IPS-18c (cell line): ENCODE measurements around the gene NHSL2.

Source experiments
- H3K4me3 ChIP-seq: 2 replicates; pipeline ENCODE4 v1.7.0; 2013; ENCODE audit warnings: low read depth, mild to moderate bottlenecking, low read length, moderate library complexity; ENCODE audit not compliant: insufficient read depth
- H3K9me3 ChIP-seq: one replicate; pipeline ENCODE4 v1.6.1; 2013; ENCODE audit warnings: mild to moderate bottlenecking, low read length, moderate library complexity; ENCODE audit not compliant: control insufficient read depth, insufficient read depth

NHSL2 gene

DNA sequence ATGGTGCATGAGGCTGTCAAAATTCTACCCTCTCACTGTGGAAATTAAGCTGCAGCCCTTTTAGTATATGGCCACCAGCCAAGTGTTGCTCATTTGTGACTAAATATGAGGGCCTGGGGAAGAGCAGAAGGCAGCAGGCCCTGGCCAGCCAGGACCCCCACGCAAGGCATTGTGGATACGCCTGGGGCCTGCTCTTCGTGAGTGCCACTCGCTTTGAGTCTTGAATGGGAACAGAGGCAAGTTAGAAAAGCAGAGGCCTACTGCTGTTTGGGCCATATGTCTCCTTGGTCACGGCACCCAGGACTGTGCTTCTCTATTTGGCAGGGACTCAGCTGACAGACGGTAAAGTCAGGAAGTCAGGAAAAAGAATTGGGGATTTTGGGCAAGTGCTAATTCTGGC is 210.2 kb downstream of the NHSL2 start:
- Histone ChIP-seq H3K4me3 (no peak overlapping the region), H3K9me3 (no peaks in the 10 kb centered on the region)

DNA sequence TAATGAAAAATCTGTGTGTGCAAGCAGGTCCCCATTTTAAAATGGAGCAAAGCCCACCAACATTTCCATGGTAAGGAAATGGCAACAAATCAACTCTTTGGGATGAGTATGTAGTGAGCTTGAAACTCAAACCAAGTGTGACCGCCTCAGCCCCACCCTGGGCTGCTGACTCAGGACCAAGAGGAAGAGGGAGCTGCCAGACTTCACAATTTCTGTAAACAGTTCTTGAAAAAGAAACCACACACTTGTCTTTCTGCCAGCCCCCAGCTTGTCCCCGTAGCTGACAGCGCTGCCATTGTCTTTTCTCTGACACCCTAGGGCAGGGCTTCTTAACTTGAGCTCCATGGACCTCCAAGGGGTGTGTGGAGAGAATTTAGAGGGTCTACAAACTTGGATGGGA is 210.7 kb downstream of the NHSL2 start:
- no peaks in the 10 kb centered on the region for H3K9me3 ChIP-seq
- H3K4me3 ChIP-seq: no peak overlapping the region

DNA sequence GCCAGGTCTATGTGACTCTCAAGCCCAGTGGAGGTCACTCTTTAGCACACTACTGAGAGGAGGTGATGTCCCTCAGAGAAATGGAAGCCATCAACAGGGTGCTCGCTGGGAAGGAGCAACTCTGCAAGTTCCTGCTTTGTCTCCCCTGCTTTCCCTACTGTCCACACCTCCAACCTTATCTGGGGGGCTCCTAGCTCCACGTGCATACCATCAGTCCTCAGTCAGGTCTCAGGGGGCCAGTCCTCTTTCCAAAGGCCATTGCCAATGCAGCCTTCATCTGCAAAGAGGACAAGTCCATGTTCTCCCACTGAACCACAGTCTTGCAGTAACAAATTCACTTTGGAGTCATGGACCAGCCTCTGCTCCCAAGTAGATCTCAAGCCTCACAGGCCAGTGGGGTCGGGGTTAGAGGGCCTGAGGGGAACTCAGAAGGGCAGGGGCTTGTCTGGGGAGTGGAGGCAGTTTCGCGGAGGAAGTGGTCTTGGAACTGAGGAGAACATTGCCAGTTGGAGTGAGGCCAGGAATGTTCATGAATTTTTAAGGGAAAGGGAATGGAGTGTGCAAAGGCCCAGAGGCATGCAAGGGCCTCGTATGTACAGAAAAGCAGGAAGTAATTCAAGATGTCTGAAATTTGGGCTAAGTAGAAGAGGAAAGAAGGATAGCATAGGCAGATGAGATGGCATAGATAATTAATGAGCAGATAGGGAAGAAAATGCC is 212.1 kb downstream of the NHSL2 start:
- peaks cover 2% of the 10 kb centered on the region for H3K9me3 ChIP-seq

GRCh38 chrX:72123471-72124185 is 213.0 kb downstream of the NHSL2 start:
- Histone ChIP-seq H3K9me3 (peaks cover 2% of the 10 kb centered on the region), H3K4me3 (peak overlapping the region; percentile 10; the same call in 1 of the 2 replicates)

More for the DNA sequence above, 212.1 kb downstream of the NHSL2 start:
- no peak overlapping the region for H3K4me3 ChIP-seq

DNA sequence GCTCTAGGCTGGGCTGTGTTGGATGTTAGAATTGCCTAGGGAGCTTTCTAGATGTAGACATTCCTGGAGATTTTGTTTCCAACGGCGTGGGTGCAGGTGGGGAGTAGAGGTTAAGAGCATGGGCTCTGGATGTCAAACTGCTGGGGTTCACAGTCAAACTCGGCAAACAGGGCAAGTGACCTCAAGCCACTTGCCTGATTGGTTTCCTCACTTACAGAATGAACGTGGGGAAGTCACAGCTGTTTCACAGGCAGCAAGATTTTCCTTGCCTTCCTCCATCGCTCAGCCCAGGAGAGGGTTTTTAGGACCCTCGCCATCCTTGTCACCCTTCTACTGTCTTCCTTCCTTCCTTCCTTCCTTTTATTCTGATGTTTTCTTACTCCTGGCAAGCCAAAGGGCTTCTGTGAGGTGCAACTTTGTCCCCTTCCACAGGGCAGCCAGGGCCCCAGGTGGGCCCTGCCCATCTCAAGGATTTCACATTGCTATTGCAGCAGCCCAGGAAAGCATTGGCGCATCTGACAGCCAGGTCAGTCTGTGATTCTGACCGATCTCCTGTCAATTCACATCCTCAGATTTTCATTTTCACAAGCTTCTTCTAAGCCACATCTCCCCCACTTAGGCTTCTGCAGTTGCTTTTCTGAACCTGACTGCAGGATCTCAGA is 214.0 kb downstream of the NHSL2 start:
- peaks cover 2% of the 10 kb centered on the region for H3K9me3 ChIP-seq
- H3K4me3 ChIP-seq: no peak overlapping the region

DNA sequence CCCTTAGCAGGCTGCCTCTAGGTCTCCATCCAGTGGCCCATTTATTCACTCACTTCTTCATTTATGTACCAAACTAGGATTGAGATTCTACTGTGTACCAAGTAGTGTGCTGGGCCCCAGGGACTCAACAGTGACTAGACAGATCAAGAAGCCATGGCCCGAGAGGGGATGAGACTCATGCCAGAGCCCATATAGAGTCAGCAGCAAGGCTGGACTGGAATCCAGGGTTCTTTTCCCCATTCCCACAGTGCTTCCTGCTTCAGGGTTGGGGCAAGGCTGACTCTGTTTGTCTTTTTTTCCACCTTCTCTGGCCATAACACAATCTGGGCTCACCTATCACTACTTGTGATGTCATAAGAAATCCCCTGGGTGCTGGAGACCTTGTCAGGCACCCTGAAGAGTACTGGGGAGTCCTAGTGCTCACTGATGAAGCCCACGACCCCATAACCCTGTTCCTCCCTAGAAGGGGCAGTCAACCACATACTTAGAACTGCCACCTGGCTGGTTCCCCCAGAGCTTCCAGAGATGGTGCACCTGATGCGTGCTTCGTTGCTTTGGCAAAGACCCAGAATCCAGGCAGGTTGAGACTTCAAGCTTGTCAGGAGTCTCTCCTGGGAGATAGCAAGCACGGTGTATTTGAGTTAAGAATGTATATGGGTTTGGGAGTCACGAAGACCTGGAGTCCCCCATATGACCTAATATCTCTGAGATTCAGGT is 214.8 kb downstream of the NHSL2 start:
- peaks cover 2% of the 10 kb centered on the region for H3K9me3 ChIP-seq
- no peak overlapping the region for H3K4me3 ChIP-seq

GRCh38 chrX:72126048-72126415 is 215.4 kb downstream of the NHSL2 start:
- H3K4me3 ChIP-seq: no peak overlapping the region
- peaks cover 2% of the 10 kb centered on the region for H3K9me3 ChIP-seq

DNA sequence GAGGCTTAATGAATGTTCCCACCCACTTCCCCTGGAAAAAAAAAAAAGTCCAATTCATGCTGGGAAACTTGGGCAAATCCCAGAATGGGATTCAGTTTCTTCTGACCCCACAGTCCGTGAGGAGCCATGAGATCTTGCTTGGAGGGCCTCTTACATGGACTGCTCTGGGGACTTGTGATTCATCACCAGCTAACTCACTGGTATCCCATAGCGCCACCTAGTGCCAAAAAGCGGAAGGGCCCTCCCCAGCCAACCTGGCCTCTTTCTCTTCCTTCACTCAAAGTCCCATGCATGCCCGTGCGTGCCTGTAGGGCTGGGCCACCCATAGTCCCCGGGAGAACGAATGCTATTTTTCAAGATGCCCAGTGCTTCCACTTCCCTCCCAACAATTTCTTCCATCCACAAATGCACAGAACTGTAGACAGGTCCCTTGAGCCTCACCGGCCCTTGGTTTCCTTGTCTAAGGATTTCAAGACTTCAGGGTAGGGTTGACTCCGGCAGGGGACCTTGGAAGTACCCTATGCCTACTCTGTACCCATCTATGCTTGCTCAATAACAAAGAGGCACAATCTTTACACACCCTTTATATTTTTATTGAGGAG is 216.0 kb downstream of the NHSL2 start:
- no peak overlapping the region for H3K4me3 ChIP-seq
- peaks cover 2% of the 10 kb centered on the region for H3K9me3 ChIP-seq

GRCh38 chrX:72127332-72127731 is 216.7 kb downstream of the NHSL2 start:
- Histone ChIP-seq H3K9me3 (peaks cover 5% of the 10 kb centered on the region), H3K4me3 (no peak overlapping the region)

GRCh38 chrX:72128183-72128834 is 217.7 kb downstream of the NHSL2 start:
- no peak overlapping the region for H3K4me3 ChIP-seq
- H3K9me3 ChIP-seq: peaks cover 7% of the 10 kb centered on the region

DNA sequence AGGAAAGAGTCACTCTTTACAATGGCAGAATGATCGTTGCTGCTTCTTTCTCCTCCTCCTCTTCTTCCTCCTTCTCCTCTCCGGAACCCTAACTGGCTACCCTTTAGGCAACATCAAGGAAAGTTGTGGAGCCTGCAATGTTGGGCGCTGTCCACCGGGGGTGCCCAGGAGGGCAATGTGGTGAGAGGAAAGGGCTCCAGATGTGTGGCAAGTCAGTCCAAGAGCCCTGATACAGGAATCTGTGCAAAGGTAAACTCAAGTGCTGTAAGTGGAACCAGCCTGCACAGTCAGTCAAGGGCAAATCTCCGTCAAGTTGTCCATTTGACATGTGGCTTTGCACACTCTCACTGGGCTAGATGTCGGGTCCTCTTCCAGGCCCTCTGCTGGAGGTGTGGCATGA is 218.2 kb downstream of the NHSL2 start:
- H3K4me3 ChIP-seq: no peak overlapping the region
- H3K9me3 ChIP-seq: peaks cover 7% of the 10 kb centered on the region

- Histone ChIP-seq H3K4me3 (no peak overlapping the region; the same call in 1 of the 2 replicates), H3K9me3 (peaks cover 7% of the 10 kb centered on the region)
Measured at GRCh38 chrX:72129661-72130060, 219.0 kb downstream of the NHSL2 start.

GRCh38 chrX:72130156-72130761 is 219.6 kb downstream of the NHSL2 start:
- H3K9me3 ChIP-seq: peaks cover 9% of the 10 kb centered on the region
- H3K4me3 ChIP-seq: no peak overlapping the region

- H3K4me3 ChIP-seq: peak overlapping the region; percentile 43
- peaks cover 12% of the 10 kb centered on the region for H3K9me3 ChIP-seq
Measured at GRCh38 chrX:72130762-72131250, 220.2 kb downstream of the NHSL2 start.

DNA sequence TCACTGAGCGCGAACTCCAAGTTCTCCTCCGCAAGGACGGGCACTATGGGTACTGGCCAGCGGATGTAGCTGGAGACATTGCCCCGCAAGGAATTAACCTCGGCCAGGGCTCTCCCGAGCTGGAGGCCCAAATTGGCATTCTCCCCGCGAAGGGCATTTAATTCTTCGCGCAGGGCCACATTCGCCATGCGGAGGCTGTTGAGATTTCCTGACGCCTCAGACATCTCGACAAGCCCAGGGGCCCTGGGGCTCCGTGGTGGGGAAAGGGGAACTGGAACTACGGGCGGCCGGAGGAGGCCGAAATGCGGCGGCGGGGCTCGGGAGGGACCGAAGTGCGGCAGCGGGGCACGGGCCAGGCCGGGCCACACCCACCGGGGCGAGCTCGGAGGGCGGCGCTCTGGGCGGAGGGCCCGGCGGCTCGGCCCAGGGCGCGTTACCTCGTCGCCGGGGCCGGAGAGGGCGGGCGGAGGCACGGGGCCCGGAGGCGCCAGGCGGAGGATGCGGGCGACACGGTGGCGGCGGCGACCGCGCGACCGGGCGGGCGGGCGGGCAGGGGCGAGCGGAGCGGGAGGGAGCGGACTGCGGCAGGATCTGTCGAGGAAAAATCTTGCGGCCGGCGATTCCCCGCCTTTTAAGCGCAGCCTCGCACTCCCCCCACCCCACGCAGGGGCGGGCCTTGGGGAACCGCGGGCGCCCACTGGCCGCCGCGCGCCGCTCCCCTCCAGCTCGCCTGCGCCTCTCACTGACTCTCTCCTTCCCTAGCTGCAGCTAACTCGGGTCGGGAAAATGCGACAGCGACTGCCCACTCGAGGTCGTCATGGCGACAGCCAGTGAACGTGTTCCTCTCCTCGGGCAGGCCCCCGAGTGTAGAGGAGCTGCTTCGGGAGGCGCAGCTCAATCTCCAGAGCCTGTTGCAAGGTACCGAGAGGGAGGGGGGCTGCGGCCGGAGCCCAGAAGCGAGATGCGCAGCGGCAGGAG is 221.0 kb downstream of the NHSL2 start, which contains the start of gene RTL5:
RTL5 (minus strand) TSS at position 599 of the 978 bp plus-strand sequence.
- Histone ChIP-seq H3K9me3 (peaks cover 12% of the 10 kb centered on the region), H3K4me3 (peak within 1 kb of the TSS; percentile 43)
